Measurements from ENCODE around the gene SOX9.

- TF ChIP-seq CTCF (IDR thresholded peaks at IDR 0.05; ENCODE audit: insufficient read depth, low read length, poor library complexity, severe bottlenecking) (no peak), EZH2phosphoT487 (conservative IDR thresholded peaks at IDR 0.05; ENCODE audit: low read length) (no peak)
Measured at GRCh38 chr17:72151565-72152386, 31.0 kb downstream of the SOX9 start.
